GM12873 (cell line): ENCODE results near the gene STPG2.

Experiments used
- TF ChIP-seq, protein P1 (sequence below): IDR thresholded peaks from 2 replicates; pipeline ENCODE4 v1.5.1; 2012; ENCODE audit warnings: low read depth, mild to moderate bottlenecking, moderate library complexity, low read length, control low read depth; ENCODE audit not compliant: insufficient read depth; ENCODE audit errors: missing control alignments

Gene STPG2

GRCh38 chr4:98094118-98094517, 49.2 kb downstream of the STPG2 start:
- TF ChIP-seq, protein P1, sequence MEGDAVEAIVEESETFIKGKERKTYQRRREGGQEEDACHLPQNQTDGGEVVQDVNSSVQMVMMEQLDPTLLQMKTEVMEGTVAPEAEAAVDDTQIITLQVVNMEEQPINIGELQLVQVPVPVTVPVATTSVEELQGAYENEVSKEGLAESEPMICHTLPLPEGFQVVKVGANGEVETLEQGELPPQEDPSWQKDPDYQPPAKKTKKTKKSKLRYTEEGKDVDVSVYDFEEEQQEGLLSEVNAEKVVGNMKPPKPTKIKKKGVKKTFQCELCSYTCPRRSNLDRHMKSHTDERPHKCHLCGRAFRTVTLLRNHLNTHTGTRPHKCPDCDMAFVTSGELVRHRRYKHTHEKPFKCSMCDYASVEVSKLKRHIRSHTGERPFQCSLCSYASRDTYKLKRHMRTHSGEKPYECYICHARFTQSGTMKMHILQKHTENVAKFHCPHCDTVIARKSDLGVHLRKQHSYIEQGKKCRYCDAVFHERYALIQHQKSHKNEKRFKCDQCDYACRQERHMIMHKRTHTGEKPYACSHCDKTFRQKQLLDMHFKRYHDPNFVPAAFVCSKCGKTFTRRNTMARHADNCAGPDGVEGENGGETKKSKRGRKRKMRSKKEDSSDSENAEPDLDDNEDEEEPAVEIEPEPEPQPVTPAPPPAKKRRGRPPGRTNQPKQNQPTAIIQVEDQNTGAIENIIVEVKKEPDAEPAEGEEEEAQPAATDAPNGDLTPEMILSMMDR, result no peak

GRCh38 chr4:98093662-98094061, 49.6 kb downstream of the STPG2 start:
- TF ChIP-seq, protein P1, result no peak

GRCh38 chr4:98092833-98093439, 50.3 kb downstream of the STPG2 start:
- TF ChIP-seq, protein P1, result peak; percentile 33

DNA sequence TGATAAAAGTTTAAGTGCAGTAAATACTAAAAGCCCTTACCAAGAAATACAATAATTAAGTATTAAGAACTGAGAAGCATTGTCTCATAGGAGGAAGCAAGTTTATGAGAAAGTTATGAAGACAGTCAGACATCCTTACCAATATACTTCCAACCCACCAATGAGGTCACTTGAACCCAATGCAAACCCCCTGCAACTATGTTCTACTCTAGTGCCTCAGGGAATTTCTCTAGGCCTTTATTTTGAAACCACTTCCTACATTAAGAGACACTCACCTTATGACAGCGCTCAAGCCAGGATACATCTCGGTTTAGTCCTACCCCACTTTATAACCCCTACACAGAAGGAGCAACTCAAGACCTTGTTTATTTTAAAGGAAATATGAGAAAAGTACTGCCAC, 61.3 kb downstream of the STPG2 start:
- TF ChIP-seq, protein P1, result no peak

GRCh38 chr4:98068495-98068894, 74.8 kb downstream of the STPG2 start:
- TF ChIP-seq, protein P1, result no peak

- TF ChIP-seq, protein P1, result no peak
Measured at GRCh38 chr4:98055800-98056501, 87.3 kb downstream of the STPG2 start.

- TF ChIP-seq, protein P1, result no peak
Measured at GRCh38 chr4:98046665-98047064, 96.6 kb downstream of the STPG2 start.
